Activated gamma-delta T cell treated with anti-CD3 and anti-CD28 coated beads, Interleukin-2, amount 50 U/mL, for 16 hours (primary cell): ENCODE results near the gene RAC3.

Source experiments
- DNase-seq: peaks from one replicate; pipeline ENCODE4 v3.0.0-alpha.2; 2020; ENCODE audit warnings: low read depth

RAC3 gene

DNA sequence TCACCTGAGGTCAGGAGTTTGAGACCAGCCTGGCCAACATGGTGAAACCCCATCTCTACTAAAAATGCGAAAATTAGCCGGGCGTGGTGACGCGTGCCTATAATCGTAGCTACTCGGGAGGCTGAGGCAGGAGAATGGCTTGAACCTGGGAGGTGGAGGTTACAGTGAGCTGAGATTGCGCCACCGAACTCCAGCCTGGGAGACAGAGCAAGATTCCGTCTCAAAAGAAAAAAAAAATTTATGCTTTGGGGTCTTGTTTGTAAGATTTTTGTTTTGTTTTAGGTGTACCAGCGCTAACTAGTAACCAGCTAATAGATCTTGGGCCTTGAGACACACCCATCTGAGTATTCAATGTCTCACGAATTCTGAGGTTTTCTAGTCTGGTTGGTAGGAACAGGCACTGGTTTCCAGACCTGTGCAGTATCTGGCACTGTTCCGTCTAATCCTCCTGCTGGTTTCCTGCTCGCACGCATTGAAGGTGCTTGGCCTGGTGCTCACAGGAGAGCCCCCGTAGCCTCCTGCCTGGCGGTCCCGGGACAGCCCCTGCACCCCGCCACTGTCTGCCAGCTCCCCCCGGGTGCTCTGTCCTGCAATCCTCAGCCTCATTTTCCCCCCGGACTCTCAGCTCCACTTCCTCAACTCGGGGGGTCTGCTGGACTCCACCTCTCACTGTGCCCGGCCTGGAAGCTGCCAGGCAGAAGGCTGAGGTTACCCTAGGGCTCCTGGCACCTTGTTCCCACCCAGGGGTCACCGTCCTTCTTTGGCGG is 44.7 kb downstream of the RAC3 start:
- no peak for DNase-seq

DNA sequence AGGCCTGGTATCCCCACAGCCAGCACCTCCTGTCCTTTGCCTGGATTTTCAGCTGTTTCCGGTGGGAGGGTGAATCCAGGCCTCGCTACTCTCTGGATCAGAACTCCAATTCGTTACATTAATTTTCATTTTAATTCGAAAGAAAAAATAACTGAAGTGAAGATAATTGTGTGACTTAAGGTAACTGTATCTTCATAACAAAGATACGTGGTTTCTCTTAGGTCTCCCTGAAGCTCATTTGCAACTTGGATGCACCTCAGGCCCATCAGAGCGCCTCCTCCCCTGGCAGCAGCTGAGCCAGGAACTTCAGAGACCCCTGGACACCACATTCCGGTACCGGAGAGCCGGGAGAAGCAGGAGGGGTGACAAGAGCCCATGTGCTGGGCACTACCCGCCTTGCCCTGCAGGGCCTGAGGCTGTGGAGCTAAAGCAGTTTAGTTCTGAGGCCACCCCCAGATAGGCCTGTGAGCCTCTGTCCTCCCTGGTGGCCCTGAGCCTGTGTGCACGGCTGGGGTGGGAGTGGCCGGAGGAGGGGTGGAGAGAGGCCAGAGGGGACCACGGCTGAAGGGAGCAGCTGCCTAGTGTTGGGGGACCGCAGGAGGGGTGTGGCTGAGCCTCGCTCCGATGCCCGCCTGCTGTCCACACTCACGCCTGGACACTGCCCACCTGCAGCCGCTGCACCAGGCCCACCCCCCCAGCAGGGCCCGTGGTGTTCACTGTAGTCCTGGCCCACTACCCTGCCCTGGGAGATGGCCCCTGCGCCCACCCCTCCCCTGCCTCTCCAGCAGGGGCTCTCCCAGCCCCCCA is 45.5 kb downstream of the RAC3 start:
- DNase-seq: no peak

DNA sequence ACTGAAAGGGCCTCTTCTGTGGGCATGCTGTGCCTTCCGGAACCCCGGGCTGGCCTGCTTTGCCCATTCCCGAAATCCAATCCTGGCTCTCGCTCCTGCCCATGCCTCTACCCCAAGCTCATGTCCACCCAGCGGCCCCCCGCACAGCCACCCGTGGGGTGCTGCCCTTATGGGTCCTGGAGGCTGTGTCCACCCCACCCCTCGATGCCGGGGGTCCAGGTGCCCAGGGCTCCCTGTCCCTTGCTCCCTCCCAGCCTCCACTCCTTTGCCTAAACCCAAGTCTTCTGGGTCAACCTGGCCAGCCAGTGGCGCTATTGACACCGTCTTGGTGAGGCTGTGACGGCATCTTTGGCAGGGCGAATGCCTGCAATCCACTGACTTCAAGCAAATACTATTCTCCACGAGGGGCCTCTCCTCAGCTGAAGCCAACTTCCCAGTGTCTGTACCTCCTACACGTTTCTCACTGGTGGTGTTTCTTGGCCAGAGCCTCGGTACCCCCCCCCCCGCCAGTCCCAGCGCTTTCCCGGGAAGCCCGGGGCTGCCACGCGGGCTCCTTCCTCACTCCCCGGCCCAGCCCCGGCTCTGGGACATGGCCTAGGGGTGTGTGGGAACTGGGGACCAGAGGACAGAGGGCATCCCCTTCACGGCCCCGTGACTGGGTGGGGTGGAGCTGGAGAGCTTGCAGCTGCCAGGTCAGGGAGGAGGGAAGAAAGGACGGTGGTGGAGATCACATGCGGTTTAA is 46.3 kb downstream of the RAC3 start:
- DNase-seq: no peak

DNA sequence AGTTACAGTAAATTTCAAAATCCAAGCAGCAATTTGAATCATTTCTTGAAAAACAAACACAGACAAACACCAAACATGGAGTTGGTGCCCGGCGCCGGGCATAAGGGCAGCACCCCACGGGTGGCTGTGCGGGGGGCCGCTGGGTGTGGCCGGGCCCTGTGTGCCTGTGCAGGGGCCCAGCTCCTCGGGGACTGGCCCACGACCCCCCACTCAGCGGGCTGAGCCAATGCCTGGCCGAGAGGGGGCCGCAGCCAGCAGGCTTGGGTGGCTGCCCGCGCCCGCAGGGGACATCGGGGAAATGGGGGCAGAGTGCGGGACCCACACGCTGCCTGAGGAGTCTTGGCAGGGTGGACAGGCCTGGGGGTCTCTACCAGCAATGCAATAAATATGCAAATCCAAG is 47.0 kb downstream of the RAC3 start:
- DNase-seq: no peak

DNA sequence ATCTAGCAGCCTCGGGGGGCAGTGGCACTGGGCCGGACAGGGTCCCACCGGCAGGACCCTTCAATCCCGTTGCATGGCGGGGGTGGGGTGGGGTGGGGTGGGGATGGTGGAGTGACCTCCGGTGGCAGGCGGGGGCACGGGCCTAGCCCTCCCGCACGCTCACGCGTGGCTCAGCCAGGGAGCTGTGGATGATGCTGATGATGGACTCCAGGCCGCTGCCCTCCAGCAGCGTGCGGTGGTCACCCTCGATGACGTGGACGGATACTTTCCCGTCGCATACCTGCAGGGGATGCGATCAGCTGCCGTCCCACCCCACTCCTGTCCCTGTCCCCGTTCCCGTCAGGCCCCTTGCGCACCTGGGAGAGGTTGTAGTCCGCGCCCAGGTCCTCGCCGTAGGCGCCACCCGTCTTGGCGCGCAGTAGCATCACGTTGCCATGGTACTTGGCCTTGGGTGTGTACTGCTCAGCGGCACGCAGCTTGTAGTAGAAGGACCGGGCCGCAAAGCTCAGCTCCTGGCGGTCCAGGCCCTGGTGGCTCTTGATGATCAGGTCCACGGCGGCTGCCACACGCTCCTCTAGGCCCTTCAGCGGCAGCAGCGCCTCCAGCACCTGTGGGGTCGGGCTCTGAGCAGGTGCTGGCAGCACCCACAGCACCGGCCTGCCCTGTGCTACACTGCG is 47.7 kb downstream of the RAC3 start:
- no peak for DNase-seq

DNA sequence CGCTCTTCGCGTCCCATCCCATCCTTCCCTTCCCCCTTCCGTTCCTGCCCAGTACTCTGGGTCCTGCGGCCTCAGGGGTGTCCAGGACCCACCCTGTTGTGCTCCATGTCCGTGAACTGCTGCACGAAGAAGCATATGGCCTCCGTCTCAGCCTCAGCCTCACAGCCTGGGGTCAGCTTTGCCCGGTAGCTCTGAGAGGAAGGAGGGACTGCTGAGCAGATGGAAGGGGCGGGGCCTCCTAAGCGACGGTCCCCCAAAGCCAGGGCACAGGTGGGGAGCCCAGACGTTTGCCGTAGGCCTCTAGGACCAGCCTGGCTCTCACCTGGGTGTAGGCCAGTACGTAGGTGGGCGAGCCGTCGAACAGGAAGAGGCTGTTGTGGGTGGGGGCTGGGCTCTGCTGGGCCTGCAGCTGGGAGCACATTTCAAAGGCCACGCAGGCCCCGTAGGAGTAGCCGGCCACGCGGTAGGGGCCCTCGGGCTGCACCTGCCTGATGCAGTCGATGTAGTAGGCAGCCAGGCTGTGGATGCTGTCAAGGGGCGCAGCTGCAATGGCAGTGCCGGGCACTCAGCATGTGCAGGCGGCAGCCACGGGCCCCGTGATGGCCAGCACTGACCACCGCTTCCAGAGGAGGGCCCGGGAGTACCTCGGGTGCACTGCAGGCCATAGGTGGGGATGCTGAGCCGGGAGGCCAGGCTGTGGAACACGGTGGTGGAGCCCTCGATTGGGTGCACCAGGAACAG is 48.7 kb downstream of the RAC3 start:
- DNase-seq: no peak

DNA sequence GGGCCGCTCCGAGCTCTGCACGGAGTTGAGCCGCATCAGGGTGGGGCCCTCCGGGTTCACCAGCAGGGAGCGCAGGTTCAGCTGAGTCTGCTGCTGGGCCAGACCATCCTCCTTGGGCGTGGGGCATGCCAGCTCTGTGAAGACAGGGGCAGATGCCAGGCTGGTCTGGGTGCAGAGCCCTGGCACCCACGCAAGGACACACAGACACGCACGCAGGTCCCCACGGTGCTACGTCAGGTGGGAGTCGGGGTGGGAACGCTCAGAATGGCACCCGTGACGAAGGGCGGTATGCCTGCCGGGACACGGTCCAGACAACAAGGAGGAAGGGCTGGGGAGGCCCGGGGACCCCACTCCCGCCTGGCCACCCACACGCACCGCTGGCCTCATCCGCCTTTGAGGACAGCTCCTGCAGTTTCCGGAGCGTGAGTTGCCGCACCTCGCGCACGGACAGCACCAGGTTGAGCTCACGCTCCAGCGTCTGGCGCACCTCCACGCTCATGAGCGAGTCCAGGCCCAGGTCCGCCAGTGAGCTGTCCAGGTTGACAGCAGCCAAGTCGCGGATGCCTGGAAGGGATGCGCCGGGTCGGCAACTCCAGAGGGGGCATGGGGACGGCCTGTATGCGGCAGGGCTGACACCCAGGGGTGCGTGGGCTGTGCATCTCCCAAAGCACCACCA is 49.4 kb downstream of the RAC3 start:
- no peak for DNase-seq

DNA sequence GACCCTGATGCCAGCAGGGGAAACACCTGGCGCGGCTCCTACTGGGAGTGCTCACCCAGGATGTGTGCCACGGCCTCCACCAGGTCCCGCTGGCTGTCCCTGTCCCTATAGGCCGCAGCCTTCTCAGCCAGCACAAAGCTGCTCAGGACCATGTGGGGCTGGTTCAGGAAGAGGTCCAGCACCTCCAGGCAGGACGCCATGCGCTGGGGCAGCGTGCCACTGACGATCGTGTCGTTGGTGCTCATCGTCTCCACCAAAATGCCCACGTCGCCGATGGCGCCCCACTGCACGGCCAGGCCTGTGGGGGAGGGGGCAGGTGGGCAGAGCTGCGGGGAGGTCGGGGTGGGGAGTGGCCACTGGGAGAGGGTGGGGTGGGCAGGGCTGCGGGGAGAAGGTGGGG is 50.1 kb downstream of the RAC3 start:
- DNase-seq: no peak

DNA sequence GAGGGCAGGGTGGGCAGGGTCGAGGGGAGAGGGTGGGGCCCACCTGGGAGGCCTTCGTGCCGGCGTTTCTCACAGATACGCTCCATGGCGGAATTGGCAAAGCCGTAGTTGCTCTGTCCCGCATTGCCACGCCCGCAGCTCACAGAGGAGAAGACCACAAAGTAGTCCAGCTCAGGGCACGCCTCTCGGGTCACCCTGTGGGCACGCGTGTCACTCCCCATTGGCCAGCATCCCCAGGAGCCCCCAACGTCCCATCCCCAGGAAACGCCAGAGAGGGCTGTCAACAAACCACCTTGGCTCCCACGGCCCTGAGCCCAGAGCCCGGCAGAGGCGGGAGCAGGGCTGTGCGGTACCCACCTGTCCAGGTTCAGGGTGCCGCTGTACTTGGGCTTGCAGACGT is 50.5 kb downstream of the RAC3 start:
- DNase-seq: no peak

DNA sequence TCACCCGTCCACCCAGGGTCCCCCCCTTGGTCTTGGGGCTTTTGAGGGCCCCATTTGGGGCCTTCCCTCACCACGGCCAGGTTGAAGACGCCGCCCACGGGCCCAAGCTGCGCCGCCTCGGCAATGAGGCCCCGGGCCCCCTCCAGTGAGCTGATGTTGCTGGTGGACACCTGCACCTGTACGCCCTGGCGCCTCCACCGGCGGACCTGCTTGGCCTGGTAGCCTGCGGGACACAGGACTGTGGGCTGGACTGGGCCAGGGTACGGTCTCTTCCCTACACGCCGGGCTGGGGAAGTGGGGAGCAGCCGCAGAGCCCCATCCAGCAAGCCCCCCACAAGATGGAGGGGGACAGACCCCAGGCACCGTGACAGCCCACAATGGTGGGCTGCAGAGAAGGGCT is 51.0 kb downstream of the RAC3 start:
- no peak for DNase-seq

DNA sequence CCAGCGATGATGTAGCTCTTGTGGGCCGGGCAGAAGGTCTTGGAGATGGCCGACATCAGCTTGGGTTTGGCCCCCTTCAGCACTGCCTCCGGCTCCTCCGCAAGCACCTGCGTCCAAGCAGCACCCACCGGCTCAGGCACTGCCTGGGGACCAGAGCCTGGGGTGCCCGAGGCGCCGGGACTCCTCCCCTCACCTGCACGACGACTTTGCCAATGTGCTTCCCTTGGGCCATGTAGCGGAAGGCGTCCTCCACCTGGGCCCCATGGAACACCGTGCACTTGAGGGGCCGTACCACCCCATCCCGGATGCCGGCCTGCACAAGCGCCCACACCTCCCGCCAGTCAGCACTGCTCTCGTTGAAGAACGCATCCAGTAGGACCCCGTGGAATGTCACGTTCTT is 51.5 kb downstream of the RAC3 start:
- DNase-seq: no peak
